Epithelial cell of esophagus (primary cell): ENCODE data around the gene ADRM1.

Source experiments
- DNase-seq: peaks from one replicate; pipeline ENCODE4 v3.0.0; 2010; ENCODE audit warnings: low read depth
- H3K4me3 ChIP-seq: 2 replicates; pipeline ENCODE4 v1.5.1; 2011; ENCODE audit warnings: mild to moderate bottlenecking, low read length, control low read depth
- TF ChIP-seq, protein P1 (sequence below): IDR thresholded peaks from 2 replicates; pipeline ENCODE4 v1.5.1; 2011; ENCODE audit warnings: low read depth, mild to moderate bottlenecking, low read length, control low read depth, inconsistent platforms; ENCODE audit not compliant: insufficient read depth; ENCODE audit errors: missing control alignments

Gene ADRM1

DNA sequence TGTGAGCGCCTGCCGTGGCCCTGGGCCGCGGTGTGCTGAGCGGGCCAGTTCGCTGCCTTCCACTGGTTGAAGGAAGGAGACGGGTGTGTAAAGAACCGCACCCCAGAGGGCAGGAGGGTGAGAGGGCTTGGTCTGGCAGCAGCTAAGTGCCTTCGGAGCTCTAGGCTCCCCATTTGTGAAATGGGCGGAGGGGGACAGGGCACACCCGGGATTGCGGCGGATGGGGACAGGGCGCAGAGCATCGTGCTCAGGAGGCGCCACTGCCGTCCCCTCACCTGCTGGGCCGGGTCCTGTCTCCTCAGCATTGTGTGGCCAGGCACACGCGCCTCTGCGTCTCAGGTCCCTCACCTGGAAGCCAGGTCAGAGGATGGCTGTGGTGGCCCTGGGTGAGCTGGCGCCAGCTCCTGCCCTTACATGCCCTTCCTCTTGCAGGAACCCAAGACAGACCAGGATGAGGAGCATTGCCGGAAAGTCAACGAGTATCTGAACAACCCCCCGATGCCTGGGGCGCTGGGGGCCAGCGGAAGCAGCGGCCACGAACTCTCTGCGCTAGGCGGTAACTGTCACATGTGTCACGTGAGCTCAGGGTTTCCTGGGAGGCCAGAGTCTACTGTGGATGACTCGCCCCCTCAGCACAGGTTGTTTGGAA, 3.1 kb downstream of the ADRM1 start:
- DNase-seq = peak; percentile 60
- TF ChIP-seq, protein P1, sequence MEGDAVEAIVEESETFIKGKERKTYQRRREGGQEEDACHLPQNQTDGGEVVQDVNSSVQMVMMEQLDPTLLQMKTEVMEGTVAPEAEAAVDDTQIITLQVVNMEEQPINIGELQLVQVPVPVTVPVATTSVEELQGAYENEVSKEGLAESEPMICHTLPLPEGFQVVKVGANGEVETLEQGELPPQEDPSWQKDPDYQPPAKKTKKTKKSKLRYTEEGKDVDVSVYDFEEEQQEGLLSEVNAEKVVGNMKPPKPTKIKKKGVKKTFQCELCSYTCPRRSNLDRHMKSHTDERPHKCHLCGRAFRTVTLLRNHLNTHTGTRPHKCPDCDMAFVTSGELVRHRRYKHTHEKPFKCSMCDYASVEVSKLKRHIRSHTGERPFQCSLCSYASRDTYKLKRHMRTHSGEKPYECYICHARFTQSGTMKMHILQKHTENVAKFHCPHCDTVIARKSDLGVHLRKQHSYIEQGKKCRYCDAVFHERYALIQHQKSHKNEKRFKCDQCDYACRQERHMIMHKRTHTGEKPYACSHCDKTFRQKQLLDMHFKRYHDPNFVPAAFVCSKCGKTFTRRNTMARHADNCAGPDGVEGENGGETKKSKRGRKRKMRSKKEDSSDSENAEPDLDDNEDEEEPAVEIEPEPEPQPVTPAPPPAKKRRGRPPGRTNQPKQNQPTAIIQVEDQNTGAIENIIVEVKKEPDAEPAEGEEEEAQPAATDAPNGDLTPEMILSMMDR = no peak
- no peak overlapping the region for H3K4me3 ChIP-seq

DNA sequence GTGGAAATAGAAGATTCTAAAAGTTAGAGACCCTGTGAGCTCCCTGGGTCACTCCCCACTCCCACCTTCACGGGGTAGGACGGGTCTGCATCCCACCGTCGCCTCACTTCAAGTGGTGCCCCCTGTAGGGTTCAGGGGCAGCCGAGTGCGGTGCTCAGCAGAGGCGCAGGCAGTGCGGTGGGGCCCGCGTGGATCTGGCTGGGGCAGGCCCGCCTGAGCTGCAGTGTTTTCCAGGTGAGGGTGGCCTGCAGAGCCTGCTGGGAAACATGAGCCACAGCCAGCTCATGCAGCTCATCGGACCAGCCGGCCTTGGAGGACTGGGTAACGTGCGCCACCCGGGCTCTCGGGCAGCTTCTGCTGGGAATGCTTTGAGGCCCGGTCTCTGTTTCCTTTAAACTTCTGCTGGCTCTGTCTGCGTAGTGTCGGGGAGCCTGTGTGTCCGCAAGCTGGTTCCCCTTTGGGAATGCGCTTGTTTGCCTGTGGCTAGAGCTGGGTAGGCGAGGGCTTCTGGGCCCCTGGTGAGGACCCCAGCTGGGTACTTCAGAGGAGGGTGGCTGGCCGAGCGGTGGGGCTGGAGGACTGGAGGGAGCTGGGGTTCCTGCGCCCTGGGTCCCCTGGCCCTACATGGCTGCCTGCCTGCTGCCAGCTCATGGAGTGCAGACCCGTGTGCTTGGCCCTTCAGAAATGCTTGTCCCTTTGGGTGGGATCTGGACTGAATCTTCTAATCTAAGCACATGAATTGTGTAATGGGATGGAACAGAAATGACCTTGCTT, 3.8 kb downstream of the ADRM1 start:
- TF ChIP-seq, protein P1 = no peak
- H3K4me3 ChIP-seq = no peak overlapping the region
- DNase-seq = peak; percentile 70

DNA sequence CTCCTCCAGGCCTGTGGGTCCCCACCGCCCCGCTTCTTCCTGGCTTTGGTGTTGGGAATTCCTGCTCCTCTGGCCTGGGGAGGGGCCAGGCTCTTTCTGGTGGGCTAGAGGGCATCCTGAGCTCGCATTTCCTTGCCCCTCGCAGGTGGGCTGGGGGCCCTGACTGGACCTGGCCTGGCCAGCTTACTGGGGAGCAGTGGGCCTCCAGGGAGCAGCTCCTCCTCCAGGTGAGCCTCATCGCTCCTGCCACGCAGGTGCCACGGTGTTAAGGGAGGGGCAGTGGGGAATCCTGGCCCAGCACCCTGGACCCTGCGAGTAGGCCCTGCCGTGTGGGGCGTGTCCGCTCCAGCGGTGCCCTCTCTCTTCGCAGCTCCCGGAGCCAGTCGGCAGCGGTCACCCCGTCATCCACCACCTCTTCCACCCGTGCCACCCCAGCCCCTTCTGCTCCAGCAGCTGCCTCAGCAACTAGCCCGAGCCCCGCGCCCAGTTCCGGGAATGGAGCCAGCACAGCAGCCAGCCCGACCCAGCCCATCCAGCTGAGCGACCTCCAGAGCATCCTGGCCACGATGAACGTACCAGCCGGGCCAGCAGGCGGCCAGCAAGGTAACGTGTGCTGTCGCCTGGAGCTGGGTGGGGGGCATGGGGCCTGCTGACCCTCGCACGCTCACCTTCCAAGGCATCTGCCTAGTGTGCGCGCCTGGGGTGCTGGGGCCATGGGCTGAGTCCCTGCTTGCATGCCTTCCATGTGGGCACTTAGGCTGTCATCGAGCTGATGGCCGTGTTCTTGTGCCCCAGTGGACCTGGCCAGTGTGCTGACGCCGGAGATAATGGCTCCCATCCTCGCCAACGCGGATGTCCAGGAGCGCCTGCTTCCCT, 4.7 kb downstream of the ADRM1 start:
- peak; percentile 30 for DNase-seq
- H3K4me3 ChIP-seq = no peak overlapping the region
- TF ChIP-seq, protein P1 = no peak

- TF ChIP-seq, protein P1 = no peak
Observed at GRCh38 chr20:62308102-62308822, 5.5 kb downstream of the ADRM1 start.

GRCh38 chr20:62309198-62309944, 6.6 kb downstream of the ADRM1 start:
- DNase-seq = no peak
- TF ChIP-seq, protein P1 = no peak
- H3K4me3 ChIP-seq = no peak overlapping the region

More at GRCh38 chr20:62308102-62308822, 5.5 kb downstream of the ADRM1 start:
- DNase-seq = peak; percentile 20
- no peak overlapping the region for H3K4me3 ChIP-seq
